PC-9 (cell line): ENCODE results near the gene HCFC2.

Experiments
- EZH2 ChIP-seq: fragments of 200-600 bp; sonication (generic); IDR thresholded peaks from 2 replicates; pipeline ENCODE4 v1.8.0; 2017; ENCODE audit warnings: antibody characterized with exemption, low read depth
- TF ChIP-seq, protein P1 (sequence below): fragments of 200-600 bp; sonication (generic); conservative IDR thresholded peaks from 2 replicates; pipeline ENCODE4 v1.6.1; 2017; ENCODE audit warnings: mixed run types, antibody characterized with exemption, mild to moderate bottlenecking, moderate library complexity

DNA sequence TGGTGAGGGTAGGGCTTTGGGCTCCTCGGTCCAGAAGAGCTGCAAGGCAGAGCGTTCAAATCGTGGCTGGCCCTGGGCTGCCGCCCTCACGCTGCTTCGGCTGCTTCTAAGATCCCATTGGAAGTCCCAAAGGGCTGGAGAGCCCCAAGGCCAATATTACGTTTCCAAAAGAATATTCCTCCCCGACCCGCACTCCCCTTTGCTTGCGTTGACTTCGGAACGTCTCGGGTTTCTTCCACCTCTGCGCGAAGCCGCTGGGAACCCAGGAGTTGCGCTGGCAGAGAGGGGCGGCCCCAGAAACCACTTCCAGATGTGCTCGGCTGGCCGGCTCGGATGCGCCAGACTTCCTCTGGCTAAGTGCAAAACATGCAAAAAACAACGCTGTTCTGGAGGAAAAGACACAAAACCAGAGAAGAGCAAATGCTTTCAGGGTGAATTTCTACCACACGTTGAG is 14.4 kb upstream of the HCFC2 start, which contains the start of gene GLT8D2:
- TF ChIP-seq, protein P1, sequence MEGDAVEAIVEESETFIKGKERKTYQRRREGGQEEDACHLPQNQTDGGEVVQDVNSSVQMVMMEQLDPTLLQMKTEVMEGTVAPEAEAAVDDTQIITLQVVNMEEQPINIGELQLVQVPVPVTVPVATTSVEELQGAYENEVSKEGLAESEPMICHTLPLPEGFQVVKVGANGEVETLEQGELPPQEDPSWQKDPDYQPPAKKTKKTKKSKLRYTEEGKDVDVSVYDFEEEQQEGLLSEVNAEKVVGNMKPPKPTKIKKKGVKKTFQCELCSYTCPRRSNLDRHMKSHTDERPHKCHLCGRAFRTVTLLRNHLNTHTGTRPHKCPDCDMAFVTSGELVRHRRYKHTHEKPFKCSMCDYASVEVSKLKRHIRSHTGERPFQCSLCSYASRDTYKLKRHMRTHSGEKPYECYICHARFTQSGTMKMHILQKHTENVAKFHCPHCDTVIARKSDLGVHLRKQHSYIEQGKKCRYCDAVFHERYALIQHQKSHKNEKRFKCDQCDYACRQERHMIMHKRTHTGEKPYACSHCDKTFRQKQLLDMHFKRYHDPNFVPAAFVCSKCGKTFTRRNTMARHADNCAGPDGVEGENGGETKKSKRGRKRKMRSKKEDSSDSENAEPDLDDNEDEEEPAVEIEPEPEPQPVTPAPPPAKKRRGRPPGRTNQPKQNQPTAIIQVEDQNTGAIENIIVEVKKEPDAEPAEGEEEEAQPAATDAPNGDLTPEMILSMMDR = no peak
- no peak for TF ChIP-seq EZH2
